ENCODE data around the gene FBXW7. TPM values are rescaled to one million over a fixed set of nuclear protein-coding genes. Genes with fewer than 3 reads are reported as not detected.

The FBXW7 gene
- total RNA-seq, 2 experiments from 2014 or later = 35.8 to 37.8 TPM

DNA sequence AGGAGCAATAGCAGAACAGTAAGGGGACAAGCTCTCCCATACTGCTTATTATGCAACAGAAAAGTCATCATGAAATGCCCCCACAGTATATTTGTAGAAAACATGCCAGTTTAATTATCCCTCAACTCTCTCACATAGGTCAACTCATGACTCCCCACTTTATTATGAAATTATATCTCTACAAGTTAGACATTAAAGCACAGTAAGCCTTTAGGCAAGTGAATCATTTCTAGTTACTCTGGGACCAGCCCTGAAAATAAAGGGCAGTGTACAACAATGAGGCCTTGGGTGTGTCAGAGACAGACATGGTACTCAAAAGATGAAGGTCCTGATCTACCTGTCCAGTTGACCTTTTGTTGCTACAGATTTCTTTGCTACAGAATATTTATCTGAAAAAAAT is 191.9 kb downstream of the FBXW7 start:
- Mint-ChIP-seq H3K9me3 (no peaks in the 10 kb centered on the region), H3K27ac (no peak overlapping the region), H3K36me3 (peaks cover 32% of the 10 kb centered on the region), H3K27me3 (no peaks in the 10 kb centered on the region), H3K4me1 (ENCODE audit: low read depth) (no peaks in the 10 kb centered on the region), H3K4me3 (no peak overlapping the region)
- POLR2A ChIA-PET = no interaction called here
- CTCF ChIA-PET = no interaction called here
- no peak for DNase-seq
- intact Hi-C loops (cut with micrococcal nuclease) = no loop called here

DNA sequence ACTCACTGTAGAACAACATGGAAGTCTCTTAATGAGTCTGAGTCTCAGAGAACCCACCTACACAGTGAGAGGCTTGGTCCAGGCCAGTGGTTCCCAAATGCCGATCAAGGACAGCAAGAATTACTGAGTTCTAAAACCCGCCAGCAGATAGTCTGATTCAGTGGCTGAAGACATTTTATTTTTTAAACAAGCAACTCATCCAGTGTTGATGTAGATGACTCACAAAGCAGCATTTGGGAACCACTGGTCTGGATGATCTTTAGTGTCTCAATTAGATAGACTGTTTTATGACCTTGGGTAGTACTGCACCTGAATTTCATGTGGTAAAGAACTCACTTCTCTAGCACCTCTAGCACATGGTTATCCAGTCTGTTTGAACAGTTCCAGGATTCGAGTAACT is 193.6 kb downstream of the FBXW7 start:
- Mint-ChIP-seq H3K27ac (no peak overlapping the region), H3K4me1 (ENCODE audit: low read depth) (no peaks in the 10 kb centered on the region), H3K27me3 (no peaks in the 10 kb centered on the region), H3K36me3 (peaks cover 34% of the 10 kb centered on the region), H3K9me3 (no peaks in the 10 kb centered on the region), H3K4me3 (no peak overlapping the region)
- POLR2A ChIA-PET = no interaction called here
- no peak for DNase-seq
- CTCF ChIA-PET = no interaction called here
- intact Hi-C loops (cut with micrococcal nuclease) = no loop called here

GRCh38 chr4:152340818-152341217 is 195.1 kb downstream of the FBXW7 start:
- ChIA-PET CTCF (no interaction called here), POLR2A (no interaction called here)
- intact Hi-C loops (cut with micrococcal nuclease) = no loop called here
- no peak overlapping the region for H3K27ac Mint-ChIP-seq
- H3K27me3 Mint-ChIP-seq = no peaks in the 10 kb centered on the region
- DNase-seq = no peak
- H3K4me3 Mint-ChIP-seq = no peak overlapping the region
- no peaks in the 10 kb centered on the region for H3K9me3 Mint-ChIP-seq
- H3K4me1 Mint-ChIP-seq (ENCODE audit: low read depth) = no peaks in the 10 kb centered on the region
- peaks cover 32% of the 10 kb centered on the region for H3K36me3 Mint-ChIP-seq

- Mint-ChIP-seq H3K4me1 (ENCODE audit: low read depth) (no peaks in the 10 kb centered on the region), H3K36me3 (peaks cover 37% of the 10 kb centered on the region), H3K9me3 (no peaks in the 10 kb centered on the region), H3K27ac (no peak overlapping the region), H3K27me3 (no peaks in the 10 kb centered on the region), H3K4me3 (no peak overlapping the region)
- CTCF ChIA-PET = interaction anchor here (0.6 kb wide), 1 partner anchor 70 kb away, joined by 4 read pairs; no protein-coding TSS in a partner anchor
- DNase-seq = no peak
- POLR2A ChIA-PET = no interaction called here
- intact Hi-C loops (cut with micrococcal nuclease) = no loop called here
Observed at GRCh38 chr4:152339576-152339975, 196.3 kb downstream of the FBXW7 start.

GRCh38 chr4:152334931-152335330 is 201.0 kb downstream of the FBXW7 start:
- no peaks in the 10 kb centered on the region for H3K27me3 Mint-ChIP-seq
- peaks cover 30% of the 10 kb centered on the region for H3K36me3 Mint-ChIP-seq
- ChIA-PET CTCF (no interaction called here), POLR2A (no interaction called here)
- H3K27ac Mint-ChIP-seq = no peak overlapping the region
- H3K4me1 Mint-ChIP-seq (ENCODE audit: low read depth) = no peaks in the 10 kb centered on the region
- intact Hi-C loops (cut with micrococcal nuclease) = no loop called here
- H3K9me3 Mint-ChIP-seq = no peaks in the 10 kb centered on the region
- no peak for DNase-seq
- H3K4me3 Mint-ChIP-seq = no peak overlapping the region

- Mint-ChIP-seq H3K9me3 (no peaks in the 10 kb centered on the region), H3K27me3 (no peaks in the 10 kb centered on the region), H3K4me3 (no peak overlapping the region), H3K4me1 (ENCODE audit: low read depth) (peaks cover 19% of the 10 kb centered on the region), H3K27ac (no peak overlapping the region), H3K36me3 (peaks cover 38% of the 10 kb centered on the region)
- DNase-seq = no peak
- intact Hi-C loops (cut with micrococcal nuclease) = no loop called here
- POLR2A ChIA-PET = no interaction called here
- CTCF ChIA-PET = no interaction called here
Observed at GRCh38 chr4:152331042-152331441, 204.8 kb downstream of the FBXW7 start.

- no peak for DNase-seq
- intact Hi-C loops (cut with micrococcal nuclease) = loop anchor here (5.0 kb wide), 1 partner anchor 71 kb away; no protein-coding TSS in a partner anchor
- Mint-ChIP-seq H3K27me3 (no peaks in the 10 kb centered on the region), H3K4me1 (ENCODE audit: low read depth) (peaks cover 21% of the 10 kb centered on the region), H3K27ac (no peak overlapping the region), H3K36me3 (peaks cover 45% of the 10 kb centered on the region), H3K4me3 (no peak overlapping the region), H3K9me3 (no peaks in the 10 kb centered on the region)
- ChIA-PET CTCF (interaction anchor here (0.8 kb wide), 2 partner anchors 68 to 230 kb away, joined by 3 to 4 read pairs; no protein-coding TSS in a partner anchor), POLR2A (no interaction called here)
Observed at GRCh38 chr4:152328582-152328981, 207.3 kb downstream of the FBXW7 start.

DNA sequence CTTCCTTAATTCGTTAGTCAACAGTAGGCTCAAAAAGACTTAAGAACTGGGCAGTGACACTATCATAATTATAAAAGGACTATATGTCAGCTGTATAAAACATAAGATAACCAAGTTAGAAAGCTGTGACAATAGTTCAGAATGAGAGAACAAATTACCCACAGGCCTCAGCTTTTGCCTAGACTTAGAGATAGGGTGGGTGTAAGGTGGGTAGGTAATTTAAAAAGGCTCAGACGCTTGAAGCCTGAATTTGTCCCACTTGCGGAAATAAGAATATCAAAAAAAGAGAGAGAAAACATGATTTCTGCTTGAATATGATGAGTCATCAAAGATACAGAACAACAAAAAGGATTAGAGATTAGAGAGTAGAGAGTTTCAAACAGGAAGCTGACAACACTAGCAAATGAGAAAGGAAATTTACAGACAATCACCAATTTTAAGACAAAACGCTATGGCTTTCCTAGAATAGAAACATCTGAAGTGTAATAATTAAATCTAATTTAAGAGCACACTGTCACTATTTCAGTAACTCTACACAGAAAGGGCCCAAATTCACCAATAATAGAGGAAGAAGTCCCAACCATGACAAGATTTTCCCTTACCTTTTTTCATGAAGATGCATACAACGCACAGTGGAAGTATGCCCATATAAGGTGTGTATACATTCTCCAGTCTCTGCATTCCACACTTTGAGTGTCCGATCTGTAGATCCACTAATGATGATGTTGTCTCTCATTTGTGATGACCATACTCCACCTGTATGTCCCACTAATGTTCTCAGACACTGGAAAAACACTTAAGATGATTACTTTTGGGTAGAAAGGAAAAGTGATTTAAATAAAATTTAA is 208.1 kb downstream of the FBXW7 start:
- intact Hi-C loops (cut with micrococcal nuclease) = loop anchor here (5.0 kb wide), 1 partner anchor 71 kb away; no protein-coding TSS in a partner anchor
- H3K4me3 Mint-ChIP-seq = no peak overlapping the region
- no peak overlapping the region for H3K27ac Mint-ChIP-seq
- H3K27me3 Mint-ChIP-seq = no peaks in the 10 kb centered on the region
- no peaks in the 10 kb centered on the region for H3K9me3 Mint-ChIP-seq
- peaks cover 21% of the 10 kb centered on the region for H3K4me1 Mint-ChIP-seq (ENCODE audit: low read depth)
- peaks cover 50% of the 10 kb centered on the region for H3K36me3 Mint-ChIP-seq
- DNase-seq = no peak
- ChIA-PET POLR2A (no interaction called here), CTCF (interaction anchor here (0.8 kb wide), 2 partner anchors 69 to 229 kb away, joined by 3 to 4 read pairs; no protein-coding TSS in a partner anchor)

- Mint-ChIP-seq H3K9me3 (no peaks in the 10 kb centered on the region), H3K4me1 (ENCODE audit: low read depth) (peaks cover 21% of the 10 kb centered on the region), H3K4me3 (no peak overlapping the region), H3K36me3 (peaks cover 50% of the 10 kb centered on the region), H3K27me3 (no peaks in the 10 kb centered on the region), H3K27ac (no peak overlapping the region)
- intact Hi-C loops (cut with micrococcal nuclease) = loop anchor here (5.0 kb wide), 1 partner anchor 69 kb away; no protein-coding TSS in a partner anchor
- no peak for DNase-seq
- CTCF ChIA-PET = no interaction called here
- POLR2A ChIA-PET = interaction anchor here (1.0 kb wide), 1 partner anchor 9 kb away, joined by 4 read pairs; no protein-coding TSS in a partner anchor
Observed at GRCh38 chr4:152325831-152326230, 210.1 kb downstream of the FBXW7 start.

GRCh38 chr4:152323221-152323620 is 212.7 kb downstream of the FBXW7 start:
- DNase-seq = no peak
- CTCF ChIA-PET = no interaction called here
- Mint-ChIP-seq H3K36me3 (peaks cover 44% of the 10 kb centered on the region), H3K27me3 (no peaks in the 10 kb centered on the region), H3K4me3 (no peak overlapping the region), H3K4me1 (ENCODE audit: low read depth) (peaks cover 13% of the 10 kb centered on the region), H3K27ac (no peak overlapping the region), H3K9me3 (no peaks in the 10 kb centered on the region)
- POLR2A ChIA-PET = no interaction called here
- intact Hi-C loops (cut with micrococcal nuclease) = no loop called here

GRCh38 chr4:152322656-152323055 is 213.2 kb downstream of the FBXW7 start:
- Mint-ChIP-seq H3K36me3 (peaks cover 38% of the 10 kb centered on the region), H3K9me3 (no peaks in the 10 kb centered on the region), H3K4me1 (ENCODE audit: low read depth) (peaks cover 8% of the 10 kb centered on the region), H3K27me3 (no peaks in the 10 kb centered on the region), H3K4me3 (no peak overlapping the region), H3K27ac (no peak overlapping the region)
- intact Hi-C loops (cut with micrococcal nuclease) = no loop called here
- CTCF ChIA-PET = no interaction called here
- POLR2A ChIA-PET = no interaction called here
- no peak for DNase-seq

DNA sequence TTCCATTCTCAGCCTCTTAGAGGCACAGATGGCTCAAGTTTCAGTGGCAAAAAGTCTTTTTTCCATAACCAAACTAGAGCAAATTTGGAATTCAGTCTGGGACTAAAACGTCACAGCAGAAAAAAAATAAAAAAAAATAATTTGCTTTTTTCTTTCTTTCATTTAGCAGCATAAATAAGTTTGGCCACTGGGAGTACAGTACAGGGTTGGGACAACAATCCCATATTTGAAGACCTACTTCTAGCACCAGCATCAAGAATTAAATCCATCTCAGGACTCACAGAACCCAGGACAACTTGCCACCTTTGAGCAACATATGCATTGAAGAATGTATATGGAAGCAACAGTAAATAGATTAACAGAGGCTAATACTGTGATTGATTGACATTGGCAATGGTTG is 214.0 kb downstream of the FBXW7 start:
- Mint-ChIP-seq H3K36me3 (peaks cover 33% of the 10 kb centered on the region), H3K9me3 (no peaks in the 10 kb centered on the region)
- POLR2A ChIA-PET = no interaction called here

GRCh38 chr4:152321398-152321797 is 214.5 kb downstream of the FBXW7 start:
- CTCF ChIA-PET = no interaction called here
- no peak overlapping the region for H3K27ac Mint-ChIP-seq
- POLR2A ChIA-PET = no interaction called here
- H3K9me3 Mint-ChIP-seq = no peaks in the 10 kb centered on the region
- no peaks in the 10 kb centered on the region for H3K27me3 Mint-ChIP-seq
- intact Hi-C loops (cut with micrococcal nuclease) = no loop called here
- H3K4me1 Mint-ChIP-seq (ENCODE audit: low read depth) = peaks cover 2% of the 10 kb centered on the region
- H3K36me3 Mint-ChIP-seq = peaks cover 33% of the 10 kb centered on the region
- no peak overlapping the region for H3K4me3 Mint-ChIP-seq
- DNase-seq = no peak

More for the DNA sequence above, 214.0 kb downstream of the FBXW7 start:
- Mint-ChIP-seq H3K4me1 (ENCODE audit: low read depth) (peaks cover 2% of the 10 kb centered on the region), H3K27me3 (no peaks in the 10 kb centered on the region), H3K4me3 (no peak overlapping the region), H3K27ac (no peak overlapping the region)
- CTCF ChIA-PET = no interaction called here
- intact Hi-C loops (cut with micrococcal nuclease) = no loop called here
- no peak for DNase-seq
